Measurements from ENCODE around the gene AAK1. TPM values are rescaled to one million over a fixed set of nuclear protein-coding genes. Genes with fewer than 3 reads are reported as not detected.

Gene AAK1
- total and polyA plus RNA-seq, 2 experiments from 2014 or later = 39.0 to 52.4 TPM

DNA sequence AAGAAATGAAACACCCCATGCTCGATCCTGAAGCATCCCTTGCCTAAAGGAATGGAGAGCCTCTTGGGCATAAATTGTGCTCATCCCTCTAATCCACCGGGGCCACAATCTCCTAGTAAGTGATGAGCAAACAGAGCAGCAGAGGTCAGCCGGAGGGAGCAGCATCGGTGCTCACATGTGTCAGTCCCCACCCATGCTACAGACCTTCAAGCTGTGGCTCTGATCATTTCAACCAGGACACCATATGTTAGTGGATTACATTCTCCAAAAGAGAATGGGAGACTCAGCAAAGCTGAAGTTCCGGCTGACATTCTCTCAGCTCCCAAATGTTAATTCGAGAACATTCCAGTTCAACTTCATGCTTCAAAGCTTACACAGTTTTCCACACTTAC is 75.6 kb downstream of the AAK1 start:
- H3K9me2 ChIP-seq (ENCODE audit: insufficient read depth) = no peaks in the 10 kb centered on the region
- no peaks in the 10 kb centered on the region for H3K27me3 ChIP-seq (ENCODE audit: insufficient read depth)
- no peak overlapping the region for H3K27ac Mint-ChIP-seq
- H3K4me3 ChIP-seq = no peak overlapping the region
- TF ChIP-seq CREB1 (CRISPR knock-in tag; IDR thresholded peaks at IDR 0.05; ENCODE audit: low read depth) (no peak), ZNF114 (CRISPR knock-in tag; IDR thresholded peaks at IDR 0.05) (no peak), JUNB (IDR thresholded peaks at IDR 0.05; ENCODE audit: unreplicated experiment) (no peak), ZNF331 (CRISPR knock-in tag; IDR thresholded peaks at IDR 0.05; ENCODE audit: low read depth) (no peak), STAT1 (IDR thresholded peaks at IDR 0.05; ENCODE audit: unreplicated experiment) (no peak), POLR2AphosphoS5 (IDR thresholded peaks at IDR 0.05; ENCODE audit: low read depth) (no peak), NANOG (IDR thresholded peaks at IDR 0.05; ENCODE audit: borderline replicate concordance) (no peak), EZH2 (IDR thresholded peaks at IDR 0.05; ENCODE audit: low read depth, unreplicated experiment) (no peak)
- TF ChIP-seq, protein P1, sequence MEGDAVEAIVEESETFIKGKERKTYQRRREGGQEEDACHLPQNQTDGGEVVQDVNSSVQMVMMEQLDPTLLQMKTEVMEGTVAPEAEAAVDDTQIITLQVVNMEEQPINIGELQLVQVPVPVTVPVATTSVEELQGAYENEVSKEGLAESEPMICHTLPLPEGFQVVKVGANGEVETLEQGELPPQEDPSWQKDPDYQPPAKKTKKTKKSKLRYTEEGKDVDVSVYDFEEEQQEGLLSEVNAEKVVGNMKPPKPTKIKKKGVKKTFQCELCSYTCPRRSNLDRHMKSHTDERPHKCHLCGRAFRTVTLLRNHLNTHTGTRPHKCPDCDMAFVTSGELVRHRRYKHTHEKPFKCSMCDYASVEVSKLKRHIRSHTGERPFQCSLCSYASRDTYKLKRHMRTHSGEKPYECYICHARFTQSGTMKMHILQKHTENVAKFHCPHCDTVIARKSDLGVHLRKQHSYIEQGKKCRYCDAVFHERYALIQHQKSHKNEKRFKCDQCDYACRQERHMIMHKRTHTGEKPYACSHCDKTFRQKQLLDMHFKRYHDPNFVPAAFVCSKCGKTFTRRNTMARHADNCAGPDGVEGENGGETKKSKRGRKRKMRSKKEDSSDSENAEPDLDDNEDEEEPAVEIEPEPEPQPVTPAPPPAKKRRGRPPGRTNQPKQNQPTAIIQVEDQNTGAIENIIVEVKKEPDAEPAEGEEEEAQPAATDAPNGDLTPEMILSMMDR (conservative IDR thresholded peaks at IDR 0.05; ENCODE audit: low read depth in 2 of 2) = no peak
- TF ChIP-seq, protein P2, sequence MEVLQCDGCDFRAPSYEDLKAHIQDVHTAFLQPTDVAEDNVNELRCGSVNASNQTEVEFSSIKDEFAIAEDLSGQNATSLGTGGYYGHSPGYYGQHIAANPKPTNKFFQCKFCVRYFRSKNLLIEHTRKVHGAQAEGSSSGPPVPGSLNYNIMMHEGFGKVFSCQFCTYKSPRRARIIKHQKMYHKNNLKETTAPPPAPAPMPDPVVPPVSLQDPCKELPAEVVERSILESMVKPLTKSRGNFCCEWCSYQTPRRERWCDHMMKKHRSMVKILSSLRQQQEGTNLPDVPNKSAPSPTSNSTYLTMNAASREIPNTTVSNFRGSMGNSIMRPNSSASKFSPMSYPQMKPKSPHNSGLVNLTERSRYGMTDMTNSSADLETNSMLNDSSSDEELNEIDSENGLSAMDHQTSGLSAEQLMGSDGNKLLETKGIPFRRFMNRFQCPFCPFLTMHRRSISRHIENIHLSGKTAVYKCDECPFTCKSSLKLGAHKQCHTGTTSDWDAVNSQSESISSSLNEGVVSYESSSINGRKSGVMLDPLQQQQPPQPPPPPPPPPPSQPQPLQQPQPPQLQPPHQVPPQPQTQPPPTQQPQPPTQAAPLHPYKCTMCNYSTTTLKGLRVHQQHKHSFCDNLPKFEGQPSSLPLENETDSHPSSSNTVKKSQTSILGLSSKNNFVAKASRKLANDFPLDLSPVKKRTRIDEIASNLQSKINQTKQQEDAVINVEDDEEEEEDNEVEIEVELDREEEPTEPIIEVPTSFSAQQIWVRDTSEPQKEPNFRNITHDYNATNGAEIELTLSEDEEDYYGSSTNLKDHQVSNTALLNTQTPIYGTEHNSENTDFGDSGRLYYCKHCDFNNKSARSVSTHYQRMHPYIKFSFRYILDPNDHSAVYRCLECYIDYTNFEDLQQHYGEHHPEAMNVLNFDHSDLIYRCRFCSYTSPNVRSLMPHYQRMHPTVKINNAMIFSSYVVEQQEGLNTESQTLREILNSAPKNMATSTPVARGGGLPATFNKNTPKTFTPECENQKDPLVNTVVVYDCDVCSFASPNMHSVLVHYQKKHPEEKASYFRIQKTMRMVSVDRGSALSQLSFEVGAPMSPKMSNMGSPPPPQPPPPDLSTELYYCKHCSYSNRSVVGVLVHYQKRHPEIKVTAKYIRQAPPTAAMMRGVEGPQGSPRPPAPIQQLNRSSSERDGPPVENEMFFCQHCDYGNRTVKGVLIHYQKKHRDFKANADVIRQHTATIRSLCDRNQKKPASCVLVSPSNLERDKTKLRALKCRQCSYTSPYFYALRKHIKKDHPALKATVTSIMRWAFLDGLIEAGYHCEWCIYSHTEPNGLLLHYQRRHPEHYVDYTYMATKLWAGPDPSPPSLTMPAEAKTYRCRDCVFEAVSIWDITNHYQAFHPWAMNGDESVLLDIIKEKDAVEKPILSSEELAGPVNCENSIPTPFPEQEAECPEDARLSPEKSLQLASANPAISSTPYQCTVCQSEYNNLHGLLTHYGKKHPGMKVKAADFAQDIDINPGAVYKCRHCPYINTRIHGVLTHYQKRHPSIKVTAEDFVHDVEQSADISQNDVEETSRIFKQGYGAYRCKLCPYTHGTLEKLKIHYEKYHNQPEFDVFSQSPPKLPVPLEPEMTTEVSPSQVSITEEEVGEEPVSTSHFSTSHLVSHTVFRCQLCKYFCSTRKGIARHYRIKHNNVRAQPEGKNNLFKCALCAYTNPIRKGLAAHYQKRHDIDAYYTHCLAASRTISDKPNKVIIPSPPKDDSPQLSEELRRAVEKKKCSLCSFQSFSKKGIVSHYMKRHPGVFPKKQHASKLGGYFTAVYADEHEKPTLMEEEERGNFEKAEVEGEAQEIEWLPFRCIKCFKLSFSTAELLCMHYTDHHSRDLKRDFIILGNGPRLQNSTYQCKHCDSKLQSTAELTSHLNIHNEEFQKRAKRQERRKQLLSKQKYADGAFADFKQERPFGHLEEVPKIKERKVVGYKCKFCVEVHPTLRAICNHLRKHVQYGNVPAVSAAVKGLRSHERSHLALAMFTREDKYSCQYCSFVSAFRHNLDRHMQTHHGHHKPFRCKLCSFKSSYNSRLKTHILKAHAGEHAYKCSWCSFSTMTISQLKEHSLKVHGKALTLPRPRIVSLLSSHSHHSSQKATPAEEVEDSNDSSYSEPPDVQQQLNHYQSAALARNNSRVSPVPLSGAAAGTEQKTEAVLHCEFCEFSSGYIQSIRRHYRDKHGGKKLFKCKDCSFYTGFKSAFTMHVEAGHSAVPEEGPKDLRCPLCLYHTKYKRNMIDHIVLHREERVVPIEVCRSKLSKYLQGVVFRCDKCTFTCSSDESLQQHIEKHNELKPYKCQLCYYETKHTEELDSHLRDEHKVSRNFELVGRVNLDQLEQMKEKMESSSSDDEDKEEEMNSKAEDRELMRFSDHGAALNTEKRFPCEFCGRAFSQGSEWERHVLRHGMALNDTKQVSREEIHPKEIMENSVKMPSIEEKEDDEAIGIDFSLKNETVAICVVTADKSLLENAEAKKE (CRISPR knock-in tag; IDR thresholded peaks at IDR 0.05) = no peak
- TF ChIP-seq, protein P3, sequence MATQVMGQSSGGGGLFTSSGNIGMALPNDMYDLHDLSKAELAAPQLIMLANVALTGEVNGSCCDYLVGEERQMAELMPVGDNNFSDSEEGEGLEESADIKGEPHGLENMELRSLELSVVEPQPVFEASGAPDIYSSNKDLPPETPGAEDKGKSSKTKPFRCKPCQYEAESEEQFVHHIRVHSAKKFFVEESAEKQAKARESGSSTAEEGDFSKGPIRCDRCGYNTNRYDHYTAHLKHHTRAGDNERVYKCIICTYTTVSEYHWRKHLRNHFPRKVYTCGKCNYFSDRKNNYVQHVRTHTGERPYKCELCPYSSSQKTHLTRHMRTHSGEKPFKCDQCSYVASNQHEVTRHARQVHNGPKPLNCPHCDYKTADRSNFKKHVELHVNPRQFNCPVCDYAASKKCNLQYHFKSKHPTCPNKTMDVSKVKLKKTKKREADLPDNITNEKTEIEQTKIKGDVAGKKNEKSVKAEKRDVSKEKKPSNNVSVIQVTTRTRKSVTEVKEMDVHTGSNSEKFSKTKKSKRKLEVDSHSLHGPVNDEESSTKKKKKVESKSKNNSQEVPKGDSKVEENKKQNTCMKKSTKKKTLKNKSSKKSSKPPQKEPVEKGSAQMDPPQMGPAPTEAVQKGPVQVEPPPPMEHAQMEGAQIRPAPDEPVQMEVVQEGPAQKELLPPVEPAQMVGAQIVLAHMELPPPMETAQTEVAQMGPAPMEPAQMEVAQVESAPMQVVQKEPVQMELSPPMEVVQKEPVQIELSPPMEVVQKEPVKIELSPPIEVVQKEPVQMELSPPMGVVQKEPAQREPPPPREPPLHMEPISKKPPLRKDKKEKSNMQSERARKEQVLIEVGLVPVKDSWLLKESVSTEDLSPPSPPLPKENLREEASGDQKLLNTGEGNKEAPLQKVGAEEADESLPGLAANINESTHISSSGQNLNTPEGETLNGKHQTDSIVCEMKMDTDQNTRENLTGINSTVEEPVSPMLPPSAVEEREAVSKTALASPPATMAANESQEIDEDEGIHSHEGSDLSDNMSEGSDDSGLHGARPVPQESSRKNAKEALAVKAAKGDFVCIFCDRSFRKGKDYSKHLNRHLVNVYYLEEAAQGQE (IDR thresholded peaks at IDR 0.05; ENCODE audit: unreplicated experiment) = no peak
- no peak overlapping the region for H3K4me2 ChIP-seq
- peaks cover 4% of the 10 kb centered on the region for H3K4me1 Mint-ChIP-seq
- H3K4me1 ChIP-seq (ENCODE audit: insufficient read depth) = peaks cover 7% of the 10 kb centered on the region; the same call in 1 of the 2 replicates
- ATAC-seq = no peak
- no peaks in the 10 kb centered on the region for H3F3A ChIP-seq (replicated peaks; ENCODE audit: low read depth)
- no peaks in the 10 kb centered on the region; the same call in 1 of the 2 replicates for H4K20me1 ChIP-seq (replicated peaks; ENCODE audit: insufficient read depth)
- H3K4me3 Mint-ChIP-seq = no peak overlapping the region
- no peaks in the 10 kb centered on the region for H3K36me3 Mint-ChIP-seq (ENCODE audit: low read depth)
- peaks cover 7% of the 10 kb centered on the region; the same call in 1 of the 2 replicates for H3K79me2 ChIP-seq (replicated peaks; ENCODE audit: insufficient read depth)
- no peak overlapping the region for H2AFZ ChIP-seq
- no peak for DNase-seq (ENCODE audit: low spot score)
- no peaks in the 10 kb centered on the region for H3K27me3 Mint-ChIP-seq (ENCODE audit: insufficient read depth, low read depth, poor library complexity)
- 0 out of 2 replicates have a peak overlapping the region, but pooled peaks have one; percentile 17 for H3K27ac ChIP-seq (ENCODE audit: low read depth)
- no peaks in the 10 kb centered on the region for H3K9me3 Mint-ChIP-seq
- H3K36me3 ChIP-seq (ENCODE audit: insufficient read depth) = no peaks in the 10 kb centered on the region

Data from GM23338 (cell line).